HG03521 (cell line): ENCODE data around the gene TAF10.

ENCODE experiments used
- ATAC-seq: cut with Tn5 transposase; IDR thresholded peaks from one replicate; pipeline ENCODE4 v1.9.1; 2021; ENCODE audit warnings: mild to moderate bottlenecking, moderate library complexity; ENCODE audit not compliant: unreplicated experiment

TAF10 gene

DNA sequence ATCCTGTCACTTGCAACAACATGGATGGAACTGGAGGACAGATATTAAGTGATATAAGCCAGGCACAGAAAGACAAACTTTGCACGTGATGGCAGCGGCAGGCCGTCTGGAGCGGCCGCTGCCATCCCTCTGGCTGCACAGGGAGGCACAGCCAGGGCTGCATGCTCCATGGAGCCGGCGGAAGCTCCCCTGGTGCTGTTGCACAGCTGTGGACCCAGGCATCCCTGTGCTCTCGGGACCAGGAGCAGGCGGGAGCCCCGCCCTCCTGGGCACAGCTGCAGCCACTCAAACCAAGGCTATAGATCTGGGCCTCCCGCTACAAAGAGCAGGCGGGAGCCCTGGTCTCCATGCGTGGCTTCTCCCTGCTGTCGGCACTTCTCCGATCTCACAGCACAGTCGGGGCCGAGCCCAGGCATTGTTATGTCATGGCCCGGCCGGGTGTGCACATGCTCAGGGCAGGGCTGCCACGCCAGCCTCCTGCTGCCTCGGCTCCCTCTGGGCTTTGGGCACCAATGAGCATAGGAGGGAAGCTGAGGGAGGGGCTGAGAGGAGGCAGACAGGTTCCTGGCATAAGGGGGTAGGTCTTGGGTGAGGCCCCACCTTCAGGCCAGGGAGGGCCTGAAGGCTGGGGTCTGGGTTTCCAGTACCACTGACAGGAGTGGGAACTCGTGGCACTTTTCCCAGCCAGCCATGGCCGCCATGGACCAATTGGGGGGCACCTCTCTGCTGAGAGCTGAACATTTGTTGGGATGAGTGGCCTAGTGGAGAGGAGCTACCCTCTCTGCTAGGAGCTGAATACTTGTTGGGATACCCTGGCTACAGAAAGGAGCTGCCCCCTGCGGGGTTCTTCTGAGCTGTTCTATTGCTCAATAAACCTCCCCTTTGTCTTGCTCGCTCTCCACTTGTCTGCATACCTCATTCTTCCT, 25.3 kb downstream of the TAF10 start:
- no peak for ATAC-seq

GRCh38 chr11:6584528-6584927, 27.5 kb downstream of the TAF10 start:
- no peak for ATAC-seq

- no peak for ATAC-seq
Measured at GRCh38 chr11:6583584-6583983, 28.4 kb downstream of the TAF10 start.

DNA sequence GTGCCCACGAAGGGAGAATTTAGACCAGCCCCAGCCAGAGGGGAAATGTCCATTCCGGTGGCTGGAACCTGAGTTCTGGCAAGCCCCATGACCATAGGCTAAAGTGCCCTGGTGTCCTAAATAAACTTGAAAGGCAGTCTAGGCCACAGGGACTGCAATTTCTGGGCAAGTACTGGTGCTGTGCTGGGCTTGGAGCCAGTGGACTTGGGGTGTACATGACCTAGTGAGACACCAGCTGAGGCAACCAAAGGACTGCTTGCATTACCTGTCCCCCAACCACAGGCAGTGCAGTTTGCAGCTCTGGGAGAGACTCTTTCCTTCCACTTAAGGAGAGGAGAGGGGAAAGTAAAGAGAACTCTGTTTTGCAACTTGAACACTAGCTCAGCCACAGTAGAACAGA, 32.3 kb downstream of the TAF10 start:
- no peak for ATAC-seq

DNA sequence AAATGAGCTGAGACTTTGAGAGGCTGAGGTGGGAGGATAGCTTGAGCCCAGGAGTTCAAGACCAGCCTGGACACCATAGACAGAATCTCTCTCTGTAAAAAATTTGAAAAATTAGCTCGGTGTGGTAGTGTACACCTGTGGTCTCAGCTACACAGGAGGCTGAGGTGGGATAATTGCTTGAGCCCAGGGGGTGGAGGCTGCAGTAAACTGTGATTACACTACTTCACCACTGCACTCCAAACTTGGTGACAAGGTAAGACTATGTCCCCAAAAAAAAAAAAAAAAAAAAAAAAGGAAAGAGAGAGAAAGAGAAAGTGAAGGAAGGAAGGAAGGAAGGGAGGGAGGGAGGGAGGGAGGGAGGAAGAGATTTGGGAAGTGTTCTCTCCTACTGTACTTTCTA, 33.9 kb downstream of the TAF10 start:
- no peak for ATAC-seq

GRCh38 chr11:6576471-6577373, 35.3 kb downstream of the TAF10 start:
- no peak for ATAC-seq

DNA sequence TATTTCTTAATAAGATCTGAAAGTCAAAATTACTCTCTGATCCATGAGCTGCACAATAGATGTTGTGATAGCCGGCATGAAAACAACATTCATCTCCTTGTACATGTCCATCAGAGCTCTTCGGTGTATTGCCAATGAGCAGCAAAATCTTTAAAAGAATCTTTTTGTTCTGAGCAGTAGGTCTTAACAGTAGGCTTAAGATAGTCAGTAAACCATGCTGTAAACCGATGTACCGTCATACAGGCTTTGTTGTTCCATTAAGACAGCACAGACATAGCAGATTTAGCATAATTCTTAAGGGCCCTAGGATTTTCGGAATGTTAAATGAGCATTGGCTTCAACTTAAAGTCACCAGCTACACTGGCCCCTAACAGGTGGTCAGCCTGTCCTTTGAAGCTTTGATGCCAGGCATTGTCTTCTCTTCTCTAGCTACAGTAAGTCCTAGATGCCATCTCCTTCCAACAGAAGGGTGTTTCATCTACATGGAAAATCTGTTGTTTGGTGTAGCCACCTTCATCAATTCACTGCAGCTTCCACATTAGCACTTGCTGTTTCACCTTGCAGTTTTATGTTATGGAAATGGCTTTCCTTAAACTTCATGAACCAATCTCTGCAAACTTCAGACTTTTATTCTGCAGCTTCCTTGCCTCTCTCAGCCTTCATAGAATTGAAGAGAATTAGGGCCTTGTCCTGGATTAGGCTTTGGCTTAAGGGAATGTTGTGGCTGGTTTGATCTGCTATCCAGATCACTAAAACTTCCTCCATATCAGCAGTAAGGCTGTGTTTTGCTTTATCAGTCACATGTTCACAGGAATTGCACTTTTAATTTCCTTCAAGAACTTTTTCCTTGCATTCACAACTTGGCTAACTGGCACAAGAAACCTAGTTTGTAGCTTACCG, 37.0 kb downstream of the TAF10 start:
- ATAC-seq, result no peak

DNA sequence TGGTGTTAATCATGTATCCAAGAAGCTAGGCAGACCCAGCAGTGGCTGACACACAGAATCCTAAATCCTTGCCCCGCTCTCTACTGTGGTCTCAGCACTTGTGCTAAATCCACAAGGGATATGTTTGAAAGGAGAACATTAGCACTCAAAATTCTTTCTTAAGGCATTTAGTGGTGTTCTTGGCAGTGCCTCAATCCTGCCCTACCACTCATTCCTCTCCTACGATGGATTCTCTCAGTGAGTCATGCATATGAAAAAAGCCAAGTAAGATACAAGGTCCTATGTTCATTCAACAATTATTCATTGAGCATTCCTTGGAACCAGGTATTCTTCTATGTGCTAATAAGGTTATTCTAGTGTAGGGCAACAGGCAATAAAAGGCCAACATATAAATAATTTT, 39.8 kb downstream of the TAF10 start:
- ATAC-seq, result no peak

GRCh38 chr11:6571434-6572008, 40.5 kb downstream of the TAF10 start:
- no peak for ATAC-seq

DNA sequence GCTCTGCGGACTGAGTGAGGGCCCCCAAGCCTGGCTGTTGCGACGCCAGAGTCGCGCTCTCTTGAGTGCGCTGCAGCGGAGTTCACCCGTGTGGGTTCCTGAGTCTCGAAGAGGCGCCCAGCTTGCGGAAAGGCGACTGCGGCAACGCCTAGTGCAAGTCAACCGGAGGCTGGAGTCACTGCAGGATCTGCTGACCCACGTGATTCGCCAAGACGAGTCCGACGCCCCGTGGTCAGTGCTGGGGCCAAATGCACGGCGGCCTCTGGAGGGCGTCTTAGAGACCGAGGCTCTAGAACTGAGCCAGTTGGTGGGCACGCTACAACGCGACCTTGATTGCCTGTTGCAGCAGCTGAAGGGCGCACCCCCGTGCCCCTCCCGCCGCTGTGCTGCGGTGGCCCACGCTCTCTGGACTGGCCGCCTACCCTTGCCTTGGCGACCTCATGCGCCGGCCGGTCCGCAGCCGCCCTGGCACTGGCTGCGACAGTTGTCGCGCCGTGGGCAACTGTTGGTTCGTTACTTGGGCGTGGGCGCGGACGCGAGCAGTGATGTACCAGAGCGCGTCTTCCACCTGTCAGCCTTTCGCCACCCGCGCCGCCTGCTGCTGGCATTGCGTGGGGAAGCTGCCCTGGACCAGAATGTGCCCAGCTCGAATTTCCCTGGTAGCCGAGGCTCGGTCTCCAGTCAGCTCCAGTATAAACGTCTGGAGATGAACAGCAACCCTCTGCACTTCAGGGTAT, 41.2 kb downstream of the TAF10 start:
- ATAC-seq, result no peak

- ATAC-seq, result no peak
Measured at GRCh38 chr11:6569706-6570105, 42.3 kb downstream of the TAF10 start.

DNA sequence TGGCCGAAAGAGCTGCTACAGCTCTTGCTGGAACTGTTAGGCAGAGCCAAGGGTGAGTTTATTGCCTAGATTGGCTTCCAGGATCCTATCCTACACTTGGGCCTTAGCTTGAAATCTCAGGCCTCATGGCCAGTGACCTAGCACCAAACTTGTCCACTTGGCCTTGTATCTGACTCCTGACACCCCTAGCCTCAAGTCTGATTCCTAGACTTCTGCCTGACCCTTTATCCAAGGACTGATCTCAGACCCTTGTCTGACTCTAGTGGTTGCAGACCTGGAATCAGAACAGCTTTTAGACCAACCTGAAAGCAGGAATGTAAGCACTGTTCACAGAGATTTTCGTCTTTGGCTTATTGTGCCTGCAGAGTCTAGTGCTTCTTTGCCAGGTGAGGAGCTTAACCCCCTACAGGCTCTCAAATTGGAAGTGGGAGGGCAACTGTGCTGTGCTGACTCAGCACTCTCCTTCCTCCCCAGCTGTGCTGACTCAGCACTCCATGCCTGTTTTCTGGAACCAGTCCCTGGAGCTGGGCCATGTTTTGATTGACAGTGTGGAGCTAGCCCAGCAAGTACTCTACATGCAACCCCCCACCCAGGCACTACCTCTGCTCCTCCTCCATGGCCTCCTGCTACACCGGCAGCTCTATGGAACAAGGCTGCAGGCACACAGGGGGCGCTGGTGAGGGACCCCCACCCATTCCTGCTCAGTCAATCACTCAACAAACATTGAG, 43.7 kb downstream of the TAF10 start:
- no peak for ATAC-seq

- no peak for ATAC-seq
Measured at GRCh38 chr11:6567371-6567745, 44.7 kb downstream of the TAF10 start.

GRCh38 chr11:6566704-6567370, 45.2 kb downstream of the TAF10 start:
- no peak for ATAC-seq

DNA sequence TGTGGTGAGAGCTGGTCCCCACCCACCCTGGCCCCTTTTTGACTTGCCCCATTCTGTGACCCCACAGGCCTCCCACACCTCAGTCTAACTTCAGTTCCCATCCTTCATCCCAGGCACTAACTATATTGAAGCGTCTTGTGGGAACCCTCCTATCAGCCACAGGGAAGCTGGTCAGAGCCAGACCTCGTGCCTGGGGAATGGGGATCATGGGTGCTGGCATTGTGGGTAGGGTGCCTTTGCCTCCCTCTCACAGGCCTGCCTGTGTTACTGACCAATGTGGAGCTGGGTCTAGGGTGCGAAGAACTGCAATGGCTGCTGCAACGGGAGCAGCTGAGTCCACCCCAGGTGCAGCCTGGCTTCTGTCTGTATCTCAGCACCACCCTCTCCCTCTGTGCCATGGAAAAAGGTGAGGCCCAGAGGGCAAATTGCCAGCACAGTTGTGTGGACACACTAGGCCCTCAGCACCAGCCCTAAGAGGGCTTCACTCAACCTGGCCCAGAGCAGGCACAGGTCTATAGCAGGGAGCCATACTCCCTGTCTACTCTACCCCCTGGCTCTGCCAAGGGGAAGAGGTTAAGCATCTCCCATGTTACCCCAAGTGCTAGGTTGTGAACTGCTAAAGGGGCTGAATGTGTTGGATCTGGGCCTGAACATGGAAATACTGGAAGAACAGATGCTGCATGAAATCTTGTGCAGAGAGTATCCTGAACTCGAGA, 45.9 kb downstream of the TAF10 start:
- ATAC-seq, result no peak

- no peak for ATAC-seq
Measured at GRCh38 chr11:6565325-6565724, 46.7 kb downstream of the TAF10 start.

DNA sequence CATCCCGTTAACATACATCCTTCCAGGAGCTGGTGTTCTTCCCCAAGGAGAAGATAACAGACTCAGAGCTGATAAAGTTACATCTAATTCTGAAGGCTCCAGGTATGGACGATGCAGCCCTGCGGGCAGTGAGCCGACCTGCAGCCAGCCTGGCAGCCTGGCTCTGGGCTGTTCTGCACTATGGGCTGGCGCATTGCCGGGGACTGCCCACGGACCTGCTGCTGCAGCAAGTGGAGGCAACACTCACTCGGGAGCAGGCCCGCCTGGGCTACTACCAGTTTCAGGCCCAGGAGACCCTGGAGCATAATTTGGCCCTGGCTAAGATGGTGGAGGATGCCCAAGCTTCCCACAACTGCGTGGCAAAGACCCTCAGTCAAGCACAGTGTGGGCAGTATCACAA, 48.3 kb downstream of the TAF10 start:
- no peak for ATAC-seq

DNA sequence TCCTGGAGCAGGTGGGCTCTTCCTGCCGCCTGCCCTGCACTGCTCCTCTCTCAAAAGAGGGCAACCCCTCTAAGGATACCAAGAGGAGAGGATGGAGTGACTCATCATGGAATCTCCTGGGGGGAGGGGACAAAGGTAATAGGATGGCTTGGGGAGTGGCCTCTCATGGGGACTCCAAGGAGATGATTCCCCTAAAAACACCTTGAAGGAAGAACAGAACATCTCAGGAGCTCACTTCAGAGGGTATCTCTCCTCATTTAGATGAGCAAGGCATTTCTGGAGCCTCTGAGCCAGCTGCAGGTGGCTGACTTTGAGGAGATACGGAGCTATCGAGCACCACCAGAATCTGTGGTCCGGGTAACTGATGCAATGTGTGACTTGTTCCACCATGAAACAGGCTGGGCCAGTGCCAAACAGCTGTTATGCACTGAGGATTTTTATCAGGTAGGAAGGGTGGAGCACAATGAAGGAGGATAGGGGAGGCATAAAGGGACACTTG, 48.8 kb downstream of the TAF10 start:
- ATAC-seq, result no peak
